Medulla oblongata (tissue), 1 donor: ENCODE results near the gene ZNF785.
"Not testable (repeated sequence)": the region's sequence is repeated elsewhere in the genome, so short reads cannot be mapped to it uniquely, and the experiment has no call there.

ENCODE experiments used
- DNase-seq: peaks from one replicate; pipeline ENCODE4 v3.0.0-alpha.2; 2015; ENCODE audit errors: extremely low spot score

The ZNF785 gene

GRCh38 chr16:30565984-30566383 is 19.5 kb downstream of the ZNF785 start:
- DNase-seq, result no peak

DNA sequence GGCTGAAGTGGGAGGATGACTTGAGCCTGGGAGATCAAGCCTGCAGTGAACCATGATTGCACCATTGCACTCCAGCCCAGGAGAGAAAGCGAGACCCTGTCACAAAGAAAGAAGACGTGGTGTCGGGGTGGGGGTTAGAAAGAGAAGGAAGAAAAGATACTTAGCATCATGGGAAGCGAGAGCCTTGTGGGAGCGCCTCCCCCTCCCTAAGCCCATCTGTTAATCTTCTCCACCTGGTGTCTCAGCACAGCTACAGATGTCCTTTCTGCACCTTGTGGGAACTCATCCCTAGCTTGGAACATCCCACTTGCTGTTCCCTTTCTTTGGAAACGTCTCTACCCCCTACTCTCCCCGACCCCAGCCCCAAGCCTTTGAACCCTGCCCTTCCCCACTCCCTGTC is 20.0 kb downstream of the ZNF785 start:
- DNase-seq, result no peak

GRCh38 chr16:30562021-30562420 is 23.5 kb downstream of the ZNF785 start:
- no peak for DNase-seq

DNA sequence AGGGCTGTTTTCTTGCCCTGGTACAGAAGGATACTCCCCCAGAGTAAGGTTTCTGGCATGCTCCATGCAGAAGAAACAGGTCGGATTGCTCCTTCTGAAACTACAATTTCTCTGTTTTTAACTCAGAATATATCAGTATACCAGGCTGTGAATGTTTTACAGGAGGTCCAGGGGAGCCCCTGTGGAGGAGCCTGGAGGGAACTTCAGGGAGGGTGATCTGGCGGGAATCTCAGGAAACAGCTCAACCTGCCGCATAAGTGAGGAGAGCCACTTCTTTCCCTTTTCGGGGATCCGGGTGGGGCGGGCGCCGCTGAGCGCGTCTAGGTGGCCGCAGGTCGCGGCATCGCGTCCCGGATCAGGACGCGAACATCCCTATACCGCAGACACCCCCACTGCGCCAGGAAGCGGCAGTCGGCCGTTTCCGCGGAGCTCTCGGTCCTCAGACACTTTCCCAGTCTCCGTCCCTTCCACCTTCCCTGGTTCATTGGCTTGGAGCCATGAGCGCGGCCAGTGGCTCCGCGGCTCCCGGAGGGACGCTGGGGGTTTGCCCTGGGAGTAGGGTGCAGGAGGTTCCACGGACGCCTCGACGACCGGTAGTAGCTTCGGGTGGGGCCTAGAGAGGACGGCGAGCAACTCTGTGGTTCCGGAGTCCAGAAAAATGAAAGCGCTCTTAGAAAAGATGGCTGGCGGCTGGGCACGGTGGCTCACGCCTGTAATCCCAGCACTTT is 24.2 kb downstream of the ZNF785 start:
- peak; percentile 22 for DNase-seq

DNA sequence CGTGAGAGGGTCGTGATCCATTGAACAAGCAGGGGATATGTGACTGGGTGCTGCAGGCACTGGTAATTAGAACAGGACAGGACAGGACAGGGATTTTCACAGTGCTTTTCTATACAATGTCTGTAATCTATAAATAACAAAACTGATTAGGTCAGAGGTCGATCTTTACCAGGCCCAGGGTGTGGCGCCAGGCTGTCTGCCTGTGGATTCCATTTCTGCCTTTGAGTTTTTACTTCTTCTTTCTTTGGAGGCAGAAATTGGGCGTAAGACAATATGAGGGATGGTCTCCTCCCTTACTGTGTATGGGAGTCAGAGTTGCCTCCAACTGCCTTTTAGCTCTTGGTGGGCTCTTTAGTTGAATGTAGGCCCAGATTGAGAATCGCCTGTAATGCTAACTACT is 25.8 kb downstream of the ZNF785 start:
- DNase-seq, result no peak

DNA sequence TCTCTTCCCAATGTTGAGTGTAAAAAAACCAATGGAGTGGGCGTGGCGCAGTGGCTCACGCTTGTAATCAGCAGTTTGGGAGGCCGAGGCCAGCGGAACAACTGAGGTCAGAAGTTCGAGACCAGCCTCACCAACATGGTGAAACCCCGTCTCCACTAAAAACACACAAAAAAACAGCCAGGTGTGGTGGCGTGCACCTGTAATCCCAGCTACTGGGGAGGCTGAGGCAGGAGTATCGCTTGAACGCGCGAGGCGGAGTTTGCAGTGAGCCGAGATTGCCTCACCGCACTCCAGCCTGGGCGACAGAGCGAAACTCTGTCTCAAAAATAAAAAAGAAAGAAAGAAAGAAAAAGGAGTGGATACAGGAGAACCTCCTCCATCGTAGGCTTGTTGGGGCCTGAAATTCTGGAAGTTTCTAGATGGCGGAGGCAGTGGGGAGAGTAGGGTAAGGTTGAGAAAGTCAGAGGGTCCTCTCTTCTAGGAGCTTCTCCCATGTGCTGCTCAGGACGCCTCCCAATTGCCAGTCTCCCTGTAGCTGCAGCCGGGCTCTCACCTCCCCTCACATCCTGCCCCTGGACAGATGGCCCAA is 26.6 kb downstream of the ZNF785 start:
- DNase-seq, result no peak

- DNase-seq, result peak; percentile 99
Measured at GRCh38 chr16:30557957-30558788, 27.3 kb downstream of the ZNF785 start, which contains the start of gene ZNF764. TSS of gene ZNF764 (minus strand) at chr16:30558374. CDS start at chr16:30558182, 192 bp downstream.

GRCh38 chr16:30557707-30557956 is 27.9 kb downstream of the ZNF785 start:
- no peak for DNase-seq

- DNase-seq, result no peak
Measured at GRCh38 chr16:30556125-30556473, 29.4 kb downstream of the ZNF785 start.

DNA sequence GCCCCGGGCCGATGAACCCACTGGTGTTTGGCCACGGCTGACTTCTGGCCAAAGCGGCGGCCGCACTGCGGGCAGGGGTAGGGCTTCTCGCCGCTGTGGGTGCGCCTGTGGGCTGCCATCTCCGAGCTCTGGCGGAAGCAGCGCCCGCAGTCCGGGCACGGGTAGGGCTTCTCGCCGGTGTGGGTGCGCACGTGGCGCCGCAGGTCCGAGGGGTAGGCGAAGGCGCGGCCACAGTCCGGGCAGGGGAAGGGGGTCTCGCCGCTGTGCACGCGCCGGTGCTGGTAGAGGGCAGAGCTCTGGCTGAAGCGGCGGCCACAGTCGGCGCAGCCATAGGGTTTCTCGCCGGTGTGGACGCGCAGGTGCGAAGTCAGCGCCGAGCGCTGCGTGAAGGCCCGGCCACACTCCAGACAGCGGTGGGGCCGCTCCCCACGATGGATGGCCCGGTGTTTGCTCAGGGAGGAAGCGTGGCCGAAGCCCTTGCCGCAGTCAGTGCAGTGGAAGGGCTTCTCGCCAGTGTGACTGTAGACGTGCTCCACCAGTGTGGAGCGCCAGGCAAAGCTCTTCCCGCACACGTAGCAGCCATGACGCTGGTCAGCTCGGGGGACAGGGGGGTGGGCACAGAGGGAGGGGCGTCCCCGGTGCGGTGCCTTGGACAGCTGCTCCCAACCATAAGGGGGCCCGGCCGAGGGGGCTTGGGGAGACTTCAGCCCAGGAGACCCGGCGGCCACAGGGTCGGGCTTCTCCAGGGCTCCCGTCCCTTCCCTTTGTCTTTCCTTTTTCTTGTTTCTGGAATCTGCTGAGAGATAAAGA is 30.0 kb downstream of the ZNF785 start:
- DNase-seq, result no peak

GRCh38 chr16:30554557-30555314 is 30.8 kb downstream of the ZNF785 start:
- DNase-seq, result no peak

- DNase-seq, result no peak
Measured at GRCh38 chr16:30553393-30553899, 32.1 kb downstream of the ZNF785 start.

GRCh38 chr16:30552956-30553355 is 32.5 kb downstream of the ZNF785 start:
- no peak for DNase-seq

DNA sequence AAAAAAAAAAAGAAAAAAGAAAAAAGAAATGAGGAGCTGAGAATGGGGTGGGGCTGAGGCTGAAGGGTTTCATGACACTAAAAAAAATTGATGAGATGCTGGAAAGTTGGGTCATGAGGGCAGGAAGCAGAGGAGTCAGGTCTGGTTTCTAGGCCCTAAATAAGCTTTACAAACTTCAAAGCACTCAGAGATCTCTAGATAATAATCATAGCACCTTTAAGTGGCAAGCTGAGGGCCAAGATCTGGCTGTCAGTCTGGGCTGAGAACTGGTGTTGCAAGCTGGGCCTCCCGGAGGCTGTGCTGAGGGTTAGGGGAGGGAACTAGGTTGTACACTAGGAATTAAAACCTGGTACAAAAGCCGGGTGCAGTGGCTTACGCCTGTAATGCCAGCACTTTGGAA is 33.7 kb downstream of the ZNF785 start:
- DNase-seq, result no peak

DNA sequence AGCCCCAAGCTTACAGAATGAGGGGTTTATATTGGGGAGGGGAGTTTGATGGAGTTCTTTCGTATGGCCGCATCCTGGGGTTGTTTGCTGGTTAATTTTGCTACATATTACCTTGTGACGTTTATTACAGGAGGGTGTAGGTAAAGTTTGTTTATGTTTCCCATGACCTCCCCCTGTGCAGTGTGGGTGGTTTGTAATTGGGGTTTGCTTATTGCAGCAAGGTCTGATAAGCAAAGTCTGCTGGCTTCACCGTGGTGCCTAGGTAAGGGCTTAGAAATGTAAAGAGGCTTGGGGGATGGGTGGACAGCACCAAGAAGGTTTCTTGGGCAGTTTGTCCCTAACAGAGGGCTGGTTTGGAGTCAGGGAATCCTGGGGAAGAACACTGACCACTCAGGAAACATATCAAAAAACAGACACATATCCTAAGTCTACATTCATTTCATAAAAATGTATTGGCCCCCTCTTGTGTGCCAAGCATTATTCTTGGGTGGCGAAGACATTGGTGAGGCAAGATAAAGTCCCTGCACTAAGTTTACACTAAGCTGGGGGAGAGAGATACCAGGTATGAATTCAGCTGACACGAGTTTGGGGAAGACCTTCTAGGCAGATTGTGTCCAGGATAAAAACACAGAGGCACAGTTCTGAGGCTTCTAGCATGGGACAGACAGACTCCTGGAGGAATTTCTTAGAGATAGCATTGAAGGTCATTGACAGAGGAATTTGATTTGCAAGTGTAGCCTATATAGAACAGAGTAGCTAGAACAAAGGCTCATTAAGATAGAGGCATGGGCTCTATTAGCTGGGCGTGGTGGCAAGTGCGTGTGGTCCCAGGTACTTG is 36.9 kb downstream of the ZNF785 start:
- no peak for DNase-seq

DNA sequence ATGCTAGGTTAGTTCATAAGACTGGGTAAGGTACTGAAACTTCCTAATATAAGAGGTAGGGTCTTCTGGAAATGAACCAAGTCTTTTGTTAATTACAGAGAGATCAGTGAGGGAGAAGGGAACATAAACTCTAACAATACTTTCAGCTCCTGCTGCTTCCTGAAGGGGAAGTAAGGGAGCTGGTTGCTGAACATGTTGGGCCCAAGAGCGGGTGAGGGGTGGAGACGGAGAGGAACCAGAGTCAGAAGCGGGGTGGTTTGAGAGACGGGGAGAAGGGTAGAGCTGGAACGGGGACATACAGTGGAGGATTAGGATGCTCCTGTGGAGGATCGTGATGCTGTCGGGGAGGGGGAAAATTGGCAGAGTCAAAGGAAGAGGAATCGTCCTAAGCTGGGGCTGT is 39.4 kb downstream of the ZNF785 start:
- DNase-seq, result peak; percentile 47

- DNase-seq, result no peak
Measured at GRCh38 chr16:30543067-30543466, 42.4 kb downstream of the ZNF785 start.

GRCh38 chr16:30541502-30542329 is 43.8 kb downstream of the ZNF785 start:
- no peak for DNase-seq

DNA sequence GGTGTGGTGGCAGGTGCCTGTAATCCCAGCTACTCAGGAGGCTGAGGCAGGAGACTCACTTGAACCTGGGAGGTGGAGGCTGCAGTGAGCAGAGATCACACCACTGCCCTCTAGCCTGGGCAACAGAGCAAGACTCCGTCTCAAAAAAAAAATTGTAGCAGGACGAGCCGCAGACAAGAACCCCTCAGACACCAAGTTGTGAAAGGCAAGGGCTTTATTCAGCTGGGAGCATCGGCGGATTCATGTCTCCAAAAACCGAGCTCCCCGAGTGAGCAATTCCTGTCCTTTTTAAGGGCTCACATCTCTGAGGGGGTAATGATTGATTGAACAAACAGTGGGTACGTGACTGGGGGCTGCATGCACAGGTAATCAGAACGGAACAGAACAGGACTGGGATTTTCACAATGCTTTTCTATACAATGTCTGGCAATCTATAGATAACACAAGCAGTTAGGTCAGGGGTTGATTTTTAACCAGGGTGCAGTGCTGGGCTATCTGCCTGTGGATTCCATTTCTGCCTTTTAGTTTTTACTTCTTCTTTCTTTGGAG is 44.5 kb downstream of the ZNF785 start:
- DNase-seq, result not testable (repeated sequence)
